SK-N-MC (cell line): ENCODE results near the gene DOCK8.

Experiments
- EZH2 ChIP-seq: fragments of 200-600 bp; sonication (generic); IDR thresholded peaks from one replicate; pipeline ENCODE4 v1.6.1; 2017; ENCODE audit warnings: antibody characterized with exemption
- FOXP2 ChIP-seq: optimal IDR thresholded peaks from 2 replicates; pipeline ENCODE3; 2011; ENCODE audit warnings: mild to moderate bottlenecking, moderate library complexity; ENCODE audit not compliant: insufficient read depth; ENCODE audit errors: extremely low read length, control extremely low read depth
- POLR2AphosphoS5 ChIP-seq: IDR thresholded peaks from 2 replicates; pipeline ENCODE4 v1.6.1; 2012; ENCODE audit warnings: mild to moderate bottlenecking, low read depth, low read length, borderline replicate concordance

GRCh38 chr9:372128-372527, 157.5 kb downstream of the DOCK8 start:
- no peak for TF ChIP-seq EZH2
- TF ChIP-seq POLR2AphosphoS5, result no peak
- no peak for TF ChIP-seq FOXP2
